ENCODE results near the gene TAX1BP1.

DNA sequence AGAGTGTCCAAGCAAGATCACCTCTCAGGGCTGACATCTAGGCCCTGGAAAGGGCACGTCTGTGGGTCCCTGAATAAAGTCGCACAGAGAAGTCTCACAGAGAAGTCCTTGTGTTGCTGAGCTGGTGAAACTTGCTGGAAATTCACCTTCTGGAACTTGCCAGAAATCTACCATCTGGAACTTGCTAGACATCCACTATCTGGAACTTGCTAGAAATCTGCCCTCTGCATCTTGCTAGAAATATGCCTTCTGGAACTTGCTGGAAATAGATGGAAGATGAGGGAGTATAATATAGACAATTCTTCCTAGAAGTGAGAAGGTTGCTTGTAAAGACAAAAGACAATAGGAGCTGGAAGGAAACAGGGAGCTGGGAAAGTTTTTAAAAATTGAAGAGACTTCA is 5.4 kb upstream of the TAX1BP1 start:
- no peak for TF ChIP-seq POLR2A (IDR thresholded peaks at IDR 0.05)
- no peak for TF ChIP-seq POLR2AphosphoS5 (IDR thresholded peaks at IDR 0.05)
- TF ChIP-seq, protein P1, sequence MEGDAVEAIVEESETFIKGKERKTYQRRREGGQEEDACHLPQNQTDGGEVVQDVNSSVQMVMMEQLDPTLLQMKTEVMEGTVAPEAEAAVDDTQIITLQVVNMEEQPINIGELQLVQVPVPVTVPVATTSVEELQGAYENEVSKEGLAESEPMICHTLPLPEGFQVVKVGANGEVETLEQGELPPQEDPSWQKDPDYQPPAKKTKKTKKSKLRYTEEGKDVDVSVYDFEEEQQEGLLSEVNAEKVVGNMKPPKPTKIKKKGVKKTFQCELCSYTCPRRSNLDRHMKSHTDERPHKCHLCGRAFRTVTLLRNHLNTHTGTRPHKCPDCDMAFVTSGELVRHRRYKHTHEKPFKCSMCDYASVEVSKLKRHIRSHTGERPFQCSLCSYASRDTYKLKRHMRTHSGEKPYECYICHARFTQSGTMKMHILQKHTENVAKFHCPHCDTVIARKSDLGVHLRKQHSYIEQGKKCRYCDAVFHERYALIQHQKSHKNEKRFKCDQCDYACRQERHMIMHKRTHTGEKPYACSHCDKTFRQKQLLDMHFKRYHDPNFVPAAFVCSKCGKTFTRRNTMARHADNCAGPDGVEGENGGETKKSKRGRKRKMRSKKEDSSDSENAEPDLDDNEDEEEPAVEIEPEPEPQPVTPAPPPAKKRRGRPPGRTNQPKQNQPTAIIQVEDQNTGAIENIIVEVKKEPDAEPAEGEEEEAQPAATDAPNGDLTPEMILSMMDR (IDR thresholded peaks at IDR 0.05) = no peak
- TF ChIP-seq EP300 (IDR thresholded peaks at IDR 0.05) = no peak
